HG03565 (cell line): Measurements from ENCODE around the gene L1CAM.

ENCODE experiments used
- ATAC-seq: cut with Tn5 transposase; IDR thresholded peaks from one replicate; pipeline ENCODE4 v1.9.1; 2021; ENCODE audit warnings: mild to moderate bottlenecking, moderate library complexity; ENCODE audit not compliant: unreplicated experiment

Gene L1CAM

DNA sequence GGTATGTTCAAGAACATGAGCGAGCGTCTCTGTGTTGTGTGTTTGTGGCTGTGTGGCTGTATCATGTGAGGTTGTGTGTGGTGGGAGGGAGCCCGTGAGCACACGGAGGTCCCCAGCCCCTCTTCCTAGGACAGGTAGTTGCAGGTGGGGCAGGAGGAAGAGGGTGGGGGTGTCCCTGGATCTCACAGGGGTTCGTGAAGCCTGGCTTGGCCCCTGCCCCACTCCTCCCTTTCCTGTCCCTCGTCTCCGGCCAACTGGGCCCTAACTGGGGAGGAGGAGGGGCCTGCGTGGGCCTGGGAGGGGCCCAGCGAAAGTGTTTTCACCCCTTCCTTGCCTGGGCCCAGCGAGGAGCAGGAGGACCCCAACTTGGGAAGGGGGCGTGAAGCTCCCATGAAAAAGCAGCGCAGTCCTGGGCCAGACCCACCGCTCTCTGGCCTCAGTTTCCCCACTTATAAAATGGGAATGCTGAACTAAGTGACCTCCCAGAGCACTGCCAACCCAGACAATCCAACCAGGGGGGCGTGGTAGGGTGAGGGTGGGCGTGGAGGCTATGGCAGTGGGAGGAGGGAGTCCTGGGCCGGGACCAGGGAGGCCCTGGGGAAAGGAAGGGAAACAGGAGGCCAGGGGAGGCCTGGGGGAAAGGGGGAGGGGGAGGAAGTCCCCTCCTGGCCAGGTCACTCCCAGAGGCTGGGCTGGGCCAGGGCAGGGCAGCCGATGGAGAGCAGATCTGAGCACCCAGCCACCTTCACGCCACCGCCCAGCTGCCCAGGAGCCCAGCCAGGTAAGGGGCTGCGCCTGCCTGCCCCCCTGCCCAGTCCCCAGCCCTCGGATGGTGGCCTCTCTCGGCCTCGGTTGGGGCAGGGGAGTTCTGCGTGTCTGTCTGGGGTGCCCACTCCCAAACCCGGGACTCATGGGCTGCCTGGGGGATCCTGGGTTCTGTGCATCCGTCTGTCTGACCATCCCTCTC is 18.3 kb upstream of the L1CAM start, which contains the start of gene AVPR2:
TSS of gene AVPR2 (plus strand) at position 683 of the 967 bp plus-strand sequence. CDS start 473 bp downstream, outside the sequence.
- ATAC-seq: no peak

DNA sequence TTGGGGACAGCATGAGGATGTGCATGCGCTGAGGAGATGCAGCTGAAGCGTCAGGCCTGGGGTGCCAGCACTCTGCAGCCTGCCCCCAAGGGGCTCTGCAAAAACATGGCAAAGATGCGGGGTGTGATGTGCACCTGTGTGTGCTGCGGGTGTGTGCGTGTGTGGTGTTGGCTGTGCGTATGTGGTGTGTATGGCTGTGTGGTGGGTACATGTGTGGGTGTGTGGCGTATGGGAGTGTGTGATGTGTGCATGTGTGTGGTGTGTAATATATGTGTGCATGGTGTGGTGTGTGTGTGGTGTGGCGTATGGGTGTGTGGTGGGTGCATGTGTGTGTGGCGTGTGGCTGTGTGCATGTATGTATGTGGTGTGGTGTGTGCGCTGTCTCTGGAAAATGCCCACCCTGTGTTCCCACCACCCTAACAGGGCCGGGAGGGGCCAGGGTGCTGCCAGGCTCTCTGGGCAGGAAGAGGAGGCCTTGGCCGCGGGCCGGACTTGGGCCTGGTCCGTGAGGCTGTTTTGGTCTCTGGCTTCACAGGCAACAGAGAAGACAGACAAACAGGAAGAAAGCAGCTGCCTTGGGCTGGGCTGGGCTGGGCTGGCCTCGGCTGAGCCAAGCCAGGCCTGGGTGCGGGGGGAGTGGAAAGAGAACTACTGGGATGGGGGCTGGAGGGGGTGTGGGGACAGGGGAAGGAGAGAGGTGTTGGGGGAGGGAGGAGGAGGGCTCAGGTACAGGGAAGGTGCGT is 17.4 kb upstream of the L1CAM start:
- no peak for ATAC-seq

DNA sequence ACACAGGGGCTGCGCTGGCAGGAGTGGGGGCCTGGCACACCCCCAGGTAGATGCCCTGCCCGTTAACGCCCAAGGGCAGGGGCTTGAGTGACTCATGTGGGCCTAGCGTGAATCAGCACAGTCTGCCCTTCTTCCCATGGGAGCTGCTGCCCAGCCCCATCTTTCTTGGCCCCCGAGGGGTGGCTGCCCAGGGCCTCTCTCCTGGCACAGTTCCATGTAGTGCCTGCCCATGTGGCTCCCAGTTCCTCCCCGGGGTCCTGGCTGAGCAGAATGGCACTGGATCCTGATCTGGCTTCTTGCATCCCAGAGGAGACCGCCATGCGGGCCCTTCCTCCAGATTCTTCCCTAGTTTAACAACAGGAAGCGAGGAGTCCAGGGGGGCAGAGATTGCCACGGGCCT is 16.4 kb upstream of the L1CAM start:
- ATAC-seq: no peak

DNA sequence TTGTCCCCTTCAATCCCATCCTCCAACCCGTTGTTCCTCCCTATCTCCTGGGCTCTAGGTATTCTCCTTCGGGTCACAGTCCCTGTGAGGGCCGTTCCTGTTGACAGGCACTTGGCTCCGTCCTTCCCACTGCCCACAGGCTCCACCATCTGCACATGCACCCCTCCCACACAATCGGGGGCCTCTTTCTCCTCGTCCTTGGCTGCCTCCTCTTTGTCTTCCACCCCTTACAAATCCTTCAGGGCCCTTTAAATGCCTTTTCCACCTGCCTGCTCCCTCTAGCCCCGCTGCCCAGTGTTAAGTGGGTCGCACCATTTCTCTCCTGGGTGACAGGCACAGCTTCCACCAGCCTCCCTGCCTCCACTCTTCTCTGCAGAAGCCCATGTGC is 15.8 kb upstream of the L1CAM start:
- ATAC-seq: no peak

DNA sequence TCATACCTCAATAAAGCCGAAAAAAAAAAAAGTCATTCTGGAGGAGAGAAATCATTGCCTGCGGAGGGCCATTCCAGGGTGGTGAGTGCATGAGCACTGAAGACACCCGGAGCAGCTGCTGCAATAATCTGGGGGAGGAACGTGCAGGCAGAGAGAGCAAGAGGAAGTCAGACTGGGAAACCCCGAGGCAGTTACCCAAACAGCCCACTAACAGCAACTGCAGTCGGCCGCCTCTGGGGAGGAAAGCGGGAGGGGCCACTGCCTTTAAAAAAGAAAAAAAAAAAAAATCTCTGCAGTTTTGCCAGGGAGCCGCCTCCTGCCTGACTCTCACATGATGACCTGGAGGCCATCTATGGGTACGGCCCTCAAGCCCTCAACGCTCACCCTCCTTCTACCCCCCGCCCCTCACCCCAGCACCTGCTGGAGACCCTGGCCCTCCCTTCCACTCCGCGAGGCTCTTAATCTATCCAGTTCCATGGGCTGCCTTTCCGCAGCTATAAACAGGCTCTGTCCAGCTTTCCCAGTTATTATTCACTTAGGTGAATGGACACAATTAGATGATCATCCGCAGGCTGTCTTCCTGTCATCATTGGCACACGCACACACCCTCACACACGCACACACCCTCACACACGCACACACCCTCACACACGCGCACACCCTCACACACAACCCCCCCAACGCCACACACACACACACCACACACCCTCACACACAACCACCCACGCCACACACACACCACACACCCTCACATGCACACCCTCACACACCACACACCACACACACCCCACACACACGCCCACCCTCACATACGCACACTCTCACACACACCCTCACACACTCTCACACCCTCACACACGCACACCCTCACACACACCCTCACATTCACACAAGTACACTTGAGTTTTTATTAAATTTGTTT is 15.1 kb upstream of the L1CAM start:
- peak; percentile 46 for ATAC-seq

DNA sequence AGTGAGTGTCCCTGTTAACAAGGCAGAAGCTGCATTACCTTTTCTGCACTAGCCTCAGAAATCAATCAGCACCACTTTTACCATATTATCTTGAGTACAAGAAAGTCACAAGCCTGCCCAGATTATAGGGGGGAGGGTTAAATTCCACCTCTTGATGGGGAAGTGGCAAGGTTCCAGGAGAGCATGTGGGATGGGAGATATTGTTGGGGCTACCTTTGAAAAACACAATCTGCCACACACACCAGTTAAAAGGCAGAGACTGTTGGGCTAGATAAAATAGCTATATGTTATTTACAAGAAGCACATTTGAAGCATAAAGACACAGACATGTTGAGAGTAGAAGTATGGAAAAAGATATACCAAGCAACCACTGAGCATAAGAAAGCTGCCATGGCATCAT is 11.9 kb upstream of the L1CAM start:
- ATAC-seq: no peak

DNA sequence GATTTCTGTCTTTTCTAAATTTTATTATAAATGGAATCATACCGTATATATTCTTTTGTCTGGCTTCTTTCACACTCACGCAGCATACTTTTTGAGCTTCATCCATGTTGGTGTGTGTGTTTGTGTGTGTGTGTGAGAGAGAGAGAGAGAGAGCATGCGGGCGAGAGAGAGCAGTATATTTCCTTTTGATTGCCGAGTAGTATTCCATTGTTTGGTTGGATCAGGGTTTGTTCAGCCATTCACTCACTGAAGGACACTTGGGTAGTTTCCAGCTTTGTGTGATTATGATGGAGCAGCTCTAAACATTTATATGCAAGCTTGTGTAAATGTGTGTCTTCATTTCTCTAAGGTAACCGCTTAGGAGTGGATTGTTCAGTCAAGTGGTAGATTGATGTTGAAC is 3.1 kb upstream of the L1CAM start:
- no peak for ATAC-seq

DNA sequence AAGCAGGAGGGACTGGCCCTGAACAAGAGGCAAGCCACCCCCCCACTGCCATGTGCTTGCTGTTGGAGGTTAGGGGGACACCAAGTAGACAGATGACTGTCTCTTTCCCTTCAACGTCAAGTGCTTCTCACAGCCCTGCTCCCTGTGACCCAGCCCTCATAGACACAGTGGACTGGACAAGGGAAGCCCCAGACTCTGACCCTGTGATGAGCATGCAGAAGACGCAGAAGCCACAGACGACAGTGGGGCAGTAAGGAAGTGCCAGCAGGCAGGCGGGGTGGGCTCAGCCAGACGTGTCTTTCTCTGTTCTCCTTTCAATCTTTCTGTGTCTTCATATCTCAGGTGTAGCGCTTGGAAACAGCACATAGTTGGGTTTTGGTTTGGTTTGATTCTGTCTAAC is 2.4 kb upstream of the L1CAM start:
- ATAC-seq: no peak

DNA sequence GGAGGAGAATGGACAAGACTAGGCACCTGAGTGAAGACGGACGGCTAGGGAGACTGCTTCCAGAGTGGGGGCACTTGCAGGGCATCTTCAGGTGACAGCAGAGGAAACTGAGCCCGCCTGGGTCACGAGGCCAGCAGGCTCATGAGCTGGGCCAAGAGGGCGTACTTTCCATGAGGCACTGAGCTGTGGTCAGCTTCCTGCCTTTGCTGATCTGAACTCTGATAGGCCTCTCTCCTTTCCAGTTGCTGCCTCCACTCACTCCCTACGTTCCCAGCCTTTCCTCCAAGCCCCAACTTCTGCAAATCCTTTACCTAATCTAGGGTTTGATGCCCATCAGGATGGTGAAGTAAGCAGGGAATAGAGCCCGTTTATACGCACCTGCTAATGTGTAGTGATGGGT is 1.4 kb upstream of the L1CAM start:
- ATAC-seq: no peak

DNA sequence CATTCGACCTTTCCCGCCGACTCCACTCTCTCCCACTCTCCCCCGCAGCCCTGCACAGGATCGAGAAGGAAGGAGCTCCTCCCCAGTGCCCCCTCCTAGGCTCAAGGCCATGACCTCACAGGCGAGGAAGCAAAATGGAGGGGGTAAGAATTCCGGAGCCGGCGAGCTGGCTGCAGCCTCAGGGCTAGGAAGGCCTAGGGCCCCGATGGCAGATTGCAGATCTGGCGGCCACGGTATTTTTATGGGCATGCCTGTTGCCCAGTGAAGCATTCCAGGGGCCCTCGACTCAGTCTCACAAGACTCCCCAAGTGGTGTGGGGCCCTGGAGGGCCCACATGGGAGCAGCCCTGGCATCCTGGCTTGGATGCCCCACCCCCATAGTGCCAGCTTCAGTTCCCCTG is 942 bp upstream of the L1CAM start:
- no peak for ATAC-seq

DNA sequence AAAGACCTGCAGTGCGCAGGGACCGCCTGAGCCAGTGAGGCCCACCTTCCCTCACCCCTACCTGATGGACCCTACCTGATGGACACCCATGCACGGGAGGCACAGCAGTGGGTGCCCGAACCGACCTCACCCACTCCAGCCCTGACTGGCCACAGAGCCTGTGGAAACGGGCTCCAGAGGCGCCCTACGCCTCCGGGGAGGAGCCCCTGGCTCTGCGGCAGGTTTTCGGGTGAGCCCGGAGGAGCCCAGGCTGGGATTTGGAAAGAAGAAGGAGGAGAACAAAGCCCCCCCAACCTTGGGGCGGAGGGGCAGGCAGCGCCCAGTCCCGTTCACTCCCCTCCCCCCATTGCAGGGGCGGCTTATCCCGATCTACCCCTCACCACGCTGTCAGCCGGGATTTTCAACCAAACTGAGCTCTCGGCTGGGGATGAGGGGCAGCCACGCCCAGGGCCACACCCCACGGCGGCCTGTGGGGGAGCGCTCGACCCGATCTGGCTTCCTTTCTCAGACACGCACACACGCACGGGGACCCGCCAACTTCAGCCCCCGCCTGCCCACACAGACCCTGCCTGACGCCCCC is 675 bp downstream of the L1CAM start:
- no peak for ATAC-seq

DNA sequence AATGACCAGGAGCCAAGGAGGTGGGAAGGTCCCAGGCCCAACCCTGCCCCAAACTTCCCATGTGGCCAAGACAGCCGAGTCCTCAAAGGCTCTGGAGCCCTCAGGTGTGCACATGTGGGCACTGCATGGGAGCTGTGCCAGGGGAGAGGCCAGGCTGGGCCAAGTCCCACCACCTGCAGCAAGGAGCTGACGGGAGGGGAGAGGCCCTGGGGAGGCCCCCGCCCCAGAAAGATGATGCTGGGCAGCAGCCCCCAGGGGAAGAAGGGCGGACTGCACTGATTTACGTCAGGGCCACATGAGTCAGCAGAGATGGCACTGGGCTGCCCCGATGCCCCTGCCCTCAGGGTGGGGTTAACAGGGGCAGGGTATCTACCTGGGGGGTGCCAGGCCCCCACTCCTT is 1.4 kb downstream of the L1CAM start:
- no peak for ATAC-seq

DNA sequence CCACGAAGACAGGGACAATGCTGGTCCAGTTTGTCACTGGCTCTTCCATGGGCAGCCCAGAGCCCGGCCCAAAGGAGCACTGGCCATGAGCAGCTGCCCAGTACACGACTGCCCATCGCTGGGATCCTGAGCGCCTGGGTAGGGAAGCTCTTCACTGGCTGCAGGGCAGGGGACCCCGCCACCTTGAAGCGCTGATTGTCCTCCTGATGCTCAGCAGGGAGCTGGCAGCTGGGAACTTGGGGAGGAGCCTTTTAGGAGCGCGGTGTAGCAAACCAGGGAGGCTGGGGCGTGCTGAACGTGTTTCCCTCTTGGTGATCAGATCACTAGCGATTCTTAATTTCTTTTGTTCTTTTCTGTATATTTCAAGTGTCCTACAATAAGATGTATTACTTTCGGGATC is 1.8 kb downstream of the L1CAM start:
- ATAC-seq: no peak

DNA sequence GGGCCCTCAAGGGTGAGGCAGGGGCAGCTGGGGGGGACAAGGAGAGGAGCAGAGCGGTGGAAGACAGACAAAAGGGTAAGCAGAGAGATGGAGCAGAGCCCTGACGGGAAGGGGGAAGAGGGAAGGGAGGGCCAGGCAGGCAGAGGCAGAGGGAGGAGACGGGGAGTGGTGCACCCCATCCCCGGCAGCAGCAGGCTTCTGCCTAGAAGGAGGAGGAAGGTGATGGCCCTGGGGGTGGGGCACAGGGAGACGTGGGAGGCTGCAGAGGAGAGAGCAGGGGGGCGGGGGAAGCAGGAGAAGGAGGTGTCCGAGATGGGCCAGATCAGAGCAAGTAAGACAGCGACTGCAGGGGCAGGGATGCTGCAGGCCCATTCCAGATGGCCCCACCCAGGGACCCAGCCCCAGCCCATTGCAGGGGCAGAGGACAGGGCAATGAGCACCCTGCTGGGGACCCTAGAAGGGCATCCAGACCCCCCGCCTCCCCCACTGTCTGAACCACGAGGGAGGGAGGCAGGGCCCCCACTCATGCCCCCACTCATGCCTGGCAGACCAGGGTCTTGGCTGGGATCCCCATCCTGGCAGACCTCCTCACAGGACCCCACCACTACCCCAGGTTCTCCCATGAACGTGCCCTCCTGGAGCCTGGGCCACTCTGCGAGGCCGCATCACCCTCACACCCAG is 2.7 kb downstream of the L1CAM start:
- no peak for ATAC-seq

DNA sequence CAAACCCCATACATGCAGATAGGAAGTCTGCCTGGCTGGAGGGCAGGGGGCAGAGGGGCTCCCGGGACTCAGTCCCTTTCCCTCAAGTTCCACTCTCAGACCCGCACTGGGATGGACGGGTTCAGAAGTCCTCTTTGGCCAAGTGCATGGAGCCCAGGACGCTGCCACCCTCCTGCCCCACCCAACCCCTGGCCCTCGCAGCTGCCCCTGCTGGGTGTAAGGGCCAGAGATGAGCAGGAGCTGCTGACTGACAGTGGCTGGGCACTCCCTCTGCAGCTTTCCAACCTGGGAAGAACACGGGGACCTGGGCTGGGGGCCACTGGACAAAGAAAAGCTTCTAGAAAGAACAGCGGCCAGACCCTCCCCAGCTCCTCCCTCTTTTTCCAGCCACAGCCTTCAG is 3.4 kb downstream of the L1CAM start:
- ATAC-seq: no peak

DNA sequence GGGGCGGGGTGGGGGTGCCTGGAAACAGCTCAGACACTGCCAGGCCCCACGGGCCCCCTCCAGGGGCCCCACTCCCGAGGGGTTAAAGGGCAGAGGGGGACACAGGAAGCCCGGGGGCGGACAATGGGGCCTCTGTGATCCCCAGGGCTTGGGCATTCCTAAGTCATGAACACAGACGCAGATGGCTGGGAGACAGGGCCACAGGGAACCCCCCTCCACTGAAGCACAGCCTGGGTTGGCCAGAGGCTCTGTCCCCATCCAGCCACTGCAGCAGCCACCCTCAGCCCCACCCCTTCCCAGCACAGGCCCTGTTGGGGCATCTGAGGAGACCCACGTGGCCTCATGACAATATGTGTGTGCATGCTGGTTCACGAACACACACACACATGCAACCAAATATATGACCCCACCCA is 3.9 kb downstream of the L1CAM start:
- no peak for ATAC-seq

DNA sequence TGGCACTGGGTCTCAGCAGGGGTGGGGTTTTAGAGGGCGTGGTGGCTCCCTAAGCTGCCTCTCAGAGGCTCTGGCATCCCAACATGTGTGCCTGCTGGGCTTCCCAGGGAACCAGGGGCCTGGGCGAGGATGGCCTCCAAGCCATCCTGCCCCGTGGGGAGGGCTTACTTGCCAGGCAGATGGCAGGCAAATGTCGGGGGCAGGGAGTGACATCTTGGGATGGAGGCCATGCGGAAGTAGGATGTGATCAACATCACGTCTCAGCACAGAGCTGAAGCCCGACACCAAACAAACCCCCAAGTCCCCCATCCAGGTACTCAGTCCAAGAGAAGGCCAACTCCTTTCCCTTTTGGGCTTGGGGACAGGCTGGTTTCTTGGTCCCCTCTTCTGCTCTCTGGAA is 4.7 kb downstream of the L1CAM start:
- no peak for ATAC-seq

DNA sequence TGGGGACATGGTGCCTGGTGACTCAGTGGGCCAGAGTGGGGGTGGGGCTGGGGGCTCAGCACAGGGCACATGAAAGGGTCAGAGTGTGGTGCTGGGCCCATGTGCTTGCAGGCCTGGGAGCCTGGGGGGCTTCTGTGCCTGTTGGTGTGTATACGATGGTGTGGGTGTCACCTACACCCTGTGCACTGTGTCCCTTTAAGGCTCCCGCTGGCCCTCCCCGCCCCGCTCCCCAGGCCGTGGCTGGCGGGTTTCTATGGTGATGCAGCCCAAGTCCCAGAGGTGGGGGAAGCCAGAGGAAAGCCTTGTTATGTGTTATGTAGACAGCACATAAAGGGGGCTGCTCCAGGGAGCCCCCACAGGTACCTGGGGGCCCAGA is 5.5 kb downstream of the L1CAM start:
- ATAC-seq: no peak

DNA sequence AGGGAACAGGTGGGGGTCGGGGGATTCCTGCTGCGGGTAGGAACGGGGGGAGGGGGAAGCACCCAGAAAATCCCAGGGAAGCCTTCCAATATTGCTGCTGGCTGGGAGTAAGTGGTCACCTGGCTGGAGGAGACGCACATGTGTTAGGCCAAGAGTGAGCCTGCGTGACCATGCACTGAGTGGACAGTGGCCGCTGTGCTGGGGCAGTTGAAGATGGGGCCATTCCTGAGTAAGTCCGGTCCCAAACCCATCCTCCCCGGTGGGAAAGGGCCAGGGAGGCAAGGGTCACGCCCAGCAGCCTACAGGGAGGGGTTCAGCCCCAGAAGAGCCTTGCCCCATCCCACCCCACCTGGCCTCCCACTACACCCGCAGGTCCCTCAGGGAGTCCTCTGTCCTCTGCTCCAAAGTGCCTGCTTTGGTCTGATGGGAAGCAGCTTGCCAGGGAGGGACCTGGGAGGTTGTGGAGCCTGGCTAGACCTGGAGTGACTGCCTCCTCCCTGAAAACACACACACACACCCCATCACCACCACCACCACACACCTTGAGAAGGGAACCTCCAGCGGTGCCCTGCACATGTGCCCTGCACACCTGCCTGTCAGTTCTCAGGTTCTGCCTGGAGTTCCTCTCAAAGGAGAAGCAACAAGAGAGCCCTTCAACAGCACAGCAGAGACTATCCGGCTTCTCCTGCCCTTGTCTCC is 6.1 kb downstream of the L1CAM start:
- ATAC-seq: no peak
